Hypothalamus (tissue), 51 donors: ENCODE results near the gene PTPRN2.

ENCODE experiments used
- DNase-seq, 51 donors: peaks; one replicate each; lab custom pipeline; 2025; lab: John Stamatoyannopoulos, UW

Gene PTPRN2

GRCh38 chr7:157768198-157768597 is 819.4 kb downstream of the PTPRN2 start:
- DNase-seq = no peak

GRCh38 chr7:157767506-157768197 is 820.0 kb downstream of the PTPRN2 start:
- DNase-seq = peak in 1 of 51 donors; percentile 6

GRCh38 chr7:157766098-157766497 is 821.5 kb downstream of the PTPRN2 start:
- DNase-seq = no peak

- DNase-seq = no peak
These were observed 822.6 kb downstream of the PTPRN2 start for GRCh38 chr7:157764946-157765537.

- DNase-seq = no peak
These were observed 823.4 kb downstream of the PTPRN2 start for GRCh38 chr7:157764193-157764592.

GRCh38 chr7:157763279-157764000 is 824.2 kb downstream of the PTPRN2 start:
- no peak for DNase-seq

- no peak for DNase-seq
These were observed 824.8 kb downstream of the PTPRN2 start for GRCh38 chr7:157762824-157763223.

- no peak for DNase-seq
These were observed 827.5 kb downstream of the PTPRN2 start for GRCh38 chr7:157760004-157760730.

- no peak for DNase-seq
These were observed 828.3 kb downstream of the PTPRN2 start for GRCh38 chr7:157759246-157759805.

GRCh38 chr7:157758468-157759245 is 829.0 kb downstream of the PTPRN2 start:
- no peak for DNase-seq

GRCh38 chr7:157757776-157758467 is 829.7 kb downstream of the PTPRN2 start:
- DNase-seq = no peak

GRCh38 chr7:157757211-157757610 is 830.4 kb downstream of the PTPRN2 start:
- no peak for DNase-seq

- no peak for DNase-seq
These were observed 831.9 kb downstream of the PTPRN2 start for GRCh38 chr7:157755741-157756140.

- no peak for DNase-seq
These were observed 833.2 kb downstream of the PTPRN2 start for GRCh38 chr7:157754416-157754790.

- no peak for DNase-seq
These were observed 833.8 kb downstream of the PTPRN2 start for GRCh38 chr7:157753713-157754415.

GRCh38 chr7:157752832-157753291 is 834.8 kb downstream of the PTPRN2 start:
- no peak for DNase-seq

- DNase-seq = no peak
These were observed 835.5 kb downstream of the PTPRN2 start for GRCh38 chr7:157751951-157752673.

- peak in 3 of 51 donors; percentile 13 to 24 (median 23) for DNase-seq
These were observed 836.2 kb downstream of the PTPRN2 start for GRCh38 chr7:157751406-157751805.
